EL (cell line): ENCODE measurements around the gene GNRHR.
"Not testable (repeated sequence)": the region's sequence is repeated elsewhere in the genome, so short reads cannot be mapped to it uniquely, and the experiment has no call there.

ENCODE experiments used
- DNase-seq: peaks from one replicate; pipeline ENCODE4 v3.0.0-alpha.2; 2016

GNRHR gene

GRCh38 chr4:67727124-67727850, 26.9 kb downstream of the GNRHR start:
- DNase-seq: peak; percentile 60

- DNase-seq: peak; percentile 55
These were observed 28.2 kb downstream of the GNRHR start for GRCh38 chr4:67725981-67726380.

- DNase-seq: no peak
These were observed 29.1 kb downstream of the GNRHR start for GRCh38 chr4:67725132-67725531.

GRCh38 chr4:67723949-67724348, 30.2 kb downstream of the GNRHR start:
- no peak for DNase-seq

GRCh38 chr4:67723341-67723740, 30.8 kb downstream of the GNRHR start:
- no peak for DNase-seq

GRCh38 chr4:67721770-67722597, 32.2 kb downstream of the GNRHR start:
- DNase-seq: peak; percentile 73

- DNase-seq: no peak
These were observed 32.8 kb downstream of the GNRHR start for GRCh38 chr4:67721315-67721769.

- DNase-seq: no peak
These were observed 34.1 kb downstream of the GNRHR start for GRCh38 chr4:67719953-67720617.

- no peak for DNase-seq
These were observed 35.3 kb downstream of the GNRHR start for GRCh38 chr4:67718848-67719247.

- no peak for DNase-seq
These were observed 36.6 kb downstream of the GNRHR start for GRCh38 chr4:67717586-67717985.

- DNase-seq: no peak
These were observed 39.2 kb downstream of the GNRHR start for GRCh38 chr4:67714955-67715354.

- no peak for DNase-seq
These were observed 40.0 kb downstream of the GNRHR start for GRCh38 chr4:67714248-67714583.

GRCh38 chr4:67713529-67714247, 40.5 kb downstream of the GNRHR start:
- peak; percentile 68 for DNase-seq

GRCh38 chr4:67712650-67713528, 41.3 kb downstream of the GNRHR start:
- no peak for DNase-seq

GRCh38 chr4:67712000-67712625, 42.1 kb downstream of the GNRHR start:
- DNase-seq: no peak

- DNase-seq: not testable (repeated sequence)
These were observed 47.5 kb downstream of the GNRHR start for GRCh38 chr4:67706682-67707081.

GRCh38 chr4:67704843-67705242, 49.3 kb downstream of the GNRHR start:
- DNase-seq: no peak

- DNase-seq: no peak
These were observed 52.0 kb downstream of the GNRHR start for GRCh38 chr4:67702166-67702565.

GRCh38 chr4:67701517-67701850, 52.7 kb downstream of the GNRHR start:
- peak; percentile 29 for DNase-seq

GRCh38 chr4:67700738-67701516, 53.3 kb downstream of the GNRHR start, which contains the start of gene UBA6:
Gene UBA6, minus strand, starts transcription at chr4:67701155. Its CDS starts 36 bp downstream, at chr4:67701119.
- DNase-seq: peak; percentile 97
